ENCODE data around the gene CROCC.

CROCC gene

GRCh38 chr1:17017435-17017834 lies 95.7 kb downstream of the CROCC start:
- no peak for DNase-seq

- DNase-seq: no peak
Observed at GRCh38 chr1:17018849-17019248, 97.1 kb downstream of the CROCC start.

- no peak for DNase-seq
Observed at GRCh38 chr1:17020502-17020901, 98.8 kb downstream of the CROCC start.

GRCh38 chr1:17021896-17022295 lies 100.2 kb downstream of the CROCC start:
- DNase-seq: no peak
